Measurements from ENCODE around the gene CHRNA10. TPM values are rescaled to one million over a fixed set of nuclear protein-coding genes. Genes with fewer than 3 reads are reported as not detected.

Gene CHRNA10
- total and polyA plus RNA-seq, 2 experiments from 2014 or later = 0.53 TPM; not detected in 1

GRCh38 chr11:3642071-3642951 is 28.9 kb downstream of the CHRNA10 start:
- WGBS (ENCODE audit: low lambda C conversion rate, missing lambda C conversion rate) = 2% methylated on average over 52 of the region's 55 CpGs
- H3K79me2 ChIP-seq = no peaks in the 10 kb centered on the region
- H3K4me2 ChIP-seq = peak overlapping the region; percentile 96
- peak overlapping the region; percentile 90 for H2AFZ ChIP-seq
- no peaks in the 10 kb centered on the region for H3K9me3 ChIP-seq (ENCODE audit: low read depth)
- TF ChIP-seq EZH2phosphoT487 (IDR thresholded peaks at IDR 0.05; ENCODE audit: low read depth, severe bottlenecking, unreplicated experiment) = no peak
- no peaks in the 10 kb centered on the region for H4K20me1 ChIP-seq (ENCODE audit: insufficient read depth, poor library complexity, severe bottlenecking)
- H3K36me3 ChIP-seq (replicated peaks; ENCODE audit: insufficient read depth, low read depth) = no peaks in the 10 kb centered on the region
- H3K9me2 ChIP-seq (replicated peaks; ENCODE audit: insufficient read depth) = no peaks in the 10 kb centered on the region
- peak overlapping the region; percentile 66 for H3K27ac ChIP-seq
- peak overlapping the region; percentile 71 for H3K4me3 ChIP-seq
- H3K27me3 ChIP-seq = no peaks in the 10 kb centered on the region
- DNase-seq (ENCODE audit: low spot score) = peak; percentile 95
- H3K4me1 ChIP-seq (ENCODE audit: insufficient read depth) = peaks cover 12% of the 10 kb centered on the region

- H3K4me2 ChIP-seq = peak within 1 kb of the TSS; percentile 96
- H3K79me2 ChIP-seq = no peaks in the 10 kb centered on the region
- peak within 1 kb of the TSS; percentile 66 for H3K27ac ChIP-seq
- 23% methylated on average over 7 of the region's 21 CpGs for WGBS (ENCODE audit: low lambda C conversion rate, missing lambda C conversion rate)
- H4K20me1 ChIP-seq (ENCODE audit: insufficient read depth, poor library complexity, severe bottlenecking) = no peaks in the 10 kb centered on the region
- no peak for DNase-seq (ENCODE audit: low spot score)
- peak within 1 kb of the TSS; percentile 71 for H3K4me3 ChIP-seq
- H3K36me3 ChIP-seq (replicated peaks; ENCODE audit: insufficient read depth, low read depth) = no peaks in the 10 kb centered on the region
- H3K4me1 ChIP-seq (ENCODE audit: insufficient read depth) = peaks cover 12% of the 10 kb centered on the region
- H3K27me3 ChIP-seq = no peaks in the 10 kb centered on the region
- H3K9me3 ChIP-seq (ENCODE audit: low read depth) = no peaks in the 10 kb centered on the region
- TF ChIP-seq CTCF (IDR thresholded peaks at IDR 0.05; ENCODE audit: poor library complexity) = no peak
- TF ChIP-seq EZH2phosphoT487 (IDR thresholded peaks at IDR 0.05; ENCODE audit: low read depth, severe bottlenecking, unreplicated experiment) = no peak
- no peak for TF ChIP-seq EZH2 (IDR thresholded peaks at IDR 0.05; ENCODE audit: borderline replicate concordance)
- no peaks in the 10 kb centered on the region for H3K9me2 ChIP-seq (replicated peaks; ENCODE audit: insufficient read depth)
- H2AFZ ChIP-seq = peak within 1 kb of the TSS; percentile 90
Measured at GRCh38 chr11:3641701-3642070, 29.5 kb downstream of the CHRNA10 start, which contains the start of gene ART5. ART5 (minus strand) TSS chr11:3641992; CDS start chr11:3641862, 130 bp downstream.

- Histone ChIP-seq H4K20me1 (ENCODE audit: insufficient read depth, poor library complexity, severe bottlenecking) (no peaks in the 10 kb centered on the region), H3K4me2 (peak overlapping the region; percentile 96), H3K27ac (no peak overlapping the region), H3K9me2 (replicated peaks; ENCODE audit: insufficient read depth) (no peaks in the 10 kb centered on the region), H3K9me3 (ENCODE audit: low read depth) (no peaks in the 10 kb centered on the region), H3K27me3 (no peaks in the 10 kb centered on the region), H2AFZ (peak overlapping the region; percentile 46), H3K79me2 (no peaks in the 10 kb centered on the region), H3K4me1 (ENCODE audit: insufficient read depth) (peaks cover 12% of the 10 kb centered on the region), H3K36me3 (replicated peaks; ENCODE audit: insufficient read depth, low read depth) (no peaks in the 10 kb centered on the region), H3K4me3 (no peak overlapping the region)
- 63% methylated on average over 8 of the region's 8 CpGs for WGBS (ENCODE audit: low lambda C conversion rate, missing lambda C conversion rate)
- TF ChIP-seq EZH2 (IDR thresholded peaks at IDR 0.05; ENCODE audit: borderline replicate concordance) = no peak
- TF ChIP-seq EZH2phosphoT487 (IDR thresholded peaks at IDR 0.05; ENCODE audit: low read depth, severe bottlenecking, unreplicated experiment) = no peak
- no peak for TF ChIP-seq CTCF (IDR thresholded peaks at IDR 0.05; ENCODE audit: poor library complexity)
- no peak for DNase-seq (ENCODE audit: low spot score)
Measured at GRCh38 chr11:3641191-3641590, 30.0 kb downstream of the CHRNA10 start.

- Histone ChIP-seq H4K20me1 (ENCODE audit: insufficient read depth, poor library complexity, severe bottlenecking) (no peaks in the 10 kb centered on the region), H3K79me2 (no peaks in the 10 kb centered on the region), H3K4me2 (no peak overlapping the region), H3K27ac (no peak overlapping the region), H3K4me3 (no peak overlapping the region), H3K27me3 (no peaks in the 10 kb centered on the region), H3K9me3 (ENCODE audit: low read depth) (no peaks in the 10 kb centered on the region), H3K9me2 (replicated peaks; ENCODE audit: insufficient read depth) (no peaks in the 10 kb centered on the region), H3K4me1 (ENCODE audit: insufficient read depth) (peaks cover 12% of the 10 kb centered on the region), H3K36me3 (replicated peaks; ENCODE audit: insufficient read depth, low read depth) (no peaks in the 10 kb centered on the region), H2AFZ (no peak overlapping the region)
- no peak for DNase-seq (ENCODE audit: low spot score)
- TF ChIP-seq CTCF (IDR thresholded peaks at IDR 0.05; ENCODE audit: poor library complexity) (no peak), EZH2 (IDR thresholded peaks at IDR 0.05; ENCODE audit: borderline replicate concordance) (no peak), EZH2phosphoT487 (IDR thresholded peaks at IDR 0.05; ENCODE audit: low read depth, severe bottlenecking, unreplicated experiment) (no peak)
- over 99% methylated on average over 14 of the region's 14 CpGs for WGBS (ENCODE audit: low lambda C conversion rate, missing lambda C conversion rate)
Measured at GRCh38 chr11:3639841-3640240, 31.3 kb downstream of the CHRNA10 start.

Measured in hepatocyte (in vitro differentiated cells).